Stimulated activated CD4-positive, alpha-beta T cell treated with anti-CD3 and anti-CD28 coated beads, Interleukin-1b, Interleukin-23, amount 100 ng/mL, for 24 hours (primary cell): ENCODE data around the gene ZNF506.
A peak's percentile ranks its signal among the peaks of the same experiment; 100 is the strongest.
"Not testable (repeated sequence)": the region's sequence is repeated elsewhere in the genome, so short reads cannot be mapped to it uniquely, and the experiment has no call there.

Experiments used
- DNase-seq, 4 experiments: peaks; one replicate each; pipeline ENCODE4 v3.0.0-alpha.2; 2020; ENCODE audit warnings: low read depth in 4 of 4, low spot score in 1 of 4

Gene ZNF506

GRCh38 chr19:19821366-19821951 is at the start of gene ZNF506:
TSS of gene ZNF506 (minus strand) at chr19:19821750. CDS start at chr19:19821603, 147 bp downstream.
- DNase-seq: peak; percentile 87 to 96 (median 94)

- not testable (repeated sequence) for DNase-seq
These were observed 48.5 kb upstream of the ZNF506 start for GRCh38 chr19:19870086-19870485.

GRCh38 chr19:19866611-19867248 is 45.2 kb upstream of the ZNF506 start:
- peak; percentile 6 to 21 (median 9) for DNase-seq

- peak; percentile 84 to 93 (median 92) for DNase-seq
These were observed 44.4 kb upstream of the ZNF506 start, which contains the start of gene ZNF253 for GRCh38 chr19:19865750-19866610. TSS of gene ZNF253 (plus strand) at chr19:19865882. CDS start at chr19:19865997, 115 bp downstream.

- DNase-seq: peak in 2 of 4 experiments; percentile 19 to 21
These were observed 39.3 kb upstream of the ZNF506 start for GRCh38 chr19:19860756-19861390.

- no peak for DNase-seq
These were observed 37.2 kb upstream of the ZNF506 start for GRCh38 chr19:19858751-19859150.

GRCh38 chr19:19851740-19852139 is 30.2 kb upstream of the ZNF506 start:
- not testable (repeated sequence) for DNase-seq

- no peak for DNase-seq
These were observed 27.5 kb upstream of the ZNF506 start for GRCh38 chr19:19849056-19849455.

- DNase-seq: no peak
These were observed 26.2 kb upstream of the ZNF506 start for GRCh38 chr19:19847781-19848180.

- no peak for DNase-seq
These were observed 14.0 kb upstream of the ZNF506 start for GRCh38 chr19:19835560-19836038.

GRCh38 chr19:19826875-19827274 is 5.3 kb upstream of the ZNF506 start:
- DNase-seq: no peak

- DNase-seq: no peak
These were observed 2.4 kb upstream of the ZNF506 start for GRCh38 chr19:19823916-19824315.

- DNase-seq: not testable (repeated sequence)
These were observed 426 bp upstream of the ZNF506 start for GRCh38 chr19:19821976-19822375.

- DNase-seq: no peak
These were observed 703 bp downstream of the ZNF506 start for GRCh38 chr19:19820774-19821320.

- peak in 2 of 4 experiments; percentile 11 to 28 for DNase-seq
These were observed 4.2 kb downstream of the ZNF506 start for GRCh38 chr19:19817357-19817756.

GRCh38 chr19:19816679-19817078 is 4.9 kb downstream of the ZNF506 start:
- DNase-seq: no peak

GRCh38 chr19:19811999-19812398 is 9.6 kb downstream of the ZNF506 start:
- not testable (repeated sequence) for DNase-seq

- DNase-seq: no peak
These were observed 16.1 kb downstream of the ZNF506 start for GRCh38 chr19:19805480-19805879.

- no peak for DNase-seq
These were observed 33.5 kb downstream of the ZNF506 start for GRCh38 chr19:19788015-19788414.

- not testable (repeated sequence) for DNase-seq
These were observed 36.1 kb downstream of the ZNF506 start for GRCh38 chr19:19785476-19785875.

- DNase-seq: peak in 3 of 4 experiments; percentile 11 to 37 (median 20)
These were observed 38.8 kb downstream of the ZNF506 start for GRCh38 chr19:19782783-19783182.
